Sigmoid colon (tissue), 4 donors: ENCODE measurements around the gene CAMK1G.

ENCODE experiments used
- CTCF ChIP-seq, 4 experiments: fragments of 450-650 bp in 3 of 4; fragments of 200-600 bp in 1 of 4; IDR thresholded peaks; one replicate each; pipeline ENCODE4 v1.5.1; 2016 to 2019; ENCODE audit warnings: antibody characterized with exemption in 4 of 4, mild to moderate bottlenecking in 3 of 4, moderate library complexity in 2 of 4
- EP300 ChIP-seq, 4 donors: sonication (generic); formaldehyde crosslinking; IDR thresholded peaks; one replicate each; pipeline ENCODE4 v1.6.1; 2017; ENCODE audit warnings: antibody characterized with exemption in 4 of 4
- POLR2A ChIP-seq, 2 donors: fragments of 450-650 bp; IDR thresholded peaks; one replicate each; pipeline ENCODE4 v1.6.1; 2016; ENCODE audit warnings: antibody characterized with exemption in 2 of 2, mild to moderate bottlenecking in 2 of 2, moderate library complexity in 2 of 2
- POLR2AphosphoS5 ChIP-seq, 4 donors: sonication (generic); formaldehyde crosslinking; IDR thresholded peaks; one replicate each; pipeline ENCODE4 v1.6.1; 2017; ENCODE audit warnings: antibody characterized with exemption in 4 of 4

GRCh38 chr1:209598227-209598626 is 14.7 kb downstream of the CAMK1G start:
- TF ChIP-seq POLR2AphosphoS5 (IDR thresholded peaks at IDR 0.05), result no peak
- no peak for TF ChIP-seq CTCF (IDR thresholded peaks at IDR 0.05)
- TF ChIP-seq EP300 (IDR thresholded peaks at IDR 0.05), result no peak
- TF ChIP-seq POLR2A (IDR thresholded peaks at IDR 0.05), result no peak
